Activated CD4-positive, alpha-beta T cell treated with anti-CD3 and anti-CD28 coated beads for 36 hours (primary cell): ENCODE results near the gene LKAAEAR1. TPM values are rescaled to one million over a fixed set of nuclear protein-coding genes. Genes with fewer than 3 reads are reported as not detected.
"Not testable (repeated sequence)": the region's sequence is repeated elsewhere in the genome, so short reads cannot be mapped to it uniquely, and the experiment has no call there.

Experiments used
- ATAC-seq: fragments of 200-7000 bp; cut with Tn5 transposase; one replicate; pipeline ENCODE4 v1.10.0; 2021; ENCODE audit warnings: mild to moderate bottlenecking, moderate library complexity
- CTCF ChIA-PET: fragments of 350-600 bp; sonication (Branson Sonifier 250); formaldehyde crosslinking; loops from one replicate; lab custom pipeline; 2021; ENCODE audit warnings: antibody characterized with exemption; lab: Charles Lee
- POLR2A ChIA-PET: fragments of 350-600 bp; sonication (Branson Sonifier 250); formaldehyde crosslinking; loops from one replicate; lab custom pipeline; 2021; ENCODE audit warnings: antibody characterized with exemption, inconsistent platforms; lab: Charles Lee
- DNase-seq: peaks from one replicate; pipeline ENCODE4 v3.0.0-alpha.2; 2020
- H3K27ac Mint-ChIP-seq: one replicate; pipeline ENCODE4 v1.8.0; 2021; ENCODE audit warnings: mixed read lengths
- H3K27me3 Mint-ChIP-seq: one replicate; pipeline ENCODE4 v1.8.0; 2021; ENCODE audit warnings: mixed read lengths
- H3K36me3 Mint-ChIP-seq: one replicate; pipeline ENCODE4 v1.8.0; 2021; ENCODE audit warnings: low read depth, mixed read lengths
- H3K4me1 Mint-ChIP-seq: one replicate; pipeline ENCODE4 v1.8.0; 2021; ENCODE audit warnings: mixed read lengths
- H3K4me3 Mint-ChIP-seq: one replicate; pipeline ENCODE4 v1.8.0; 2021; ENCODE audit warnings: mild to moderate bottlenecking, moderate library complexity, mixed read lengths
- H3K9me3 Mint-ChIP-seq: one replicate; pipeline ENCODE4 v1.8.0; 2021; ENCODE audit warnings: low read depth, mixed read lengths
- intact Hi-C, 2 experiments: fragments of 100-400 bp; cut with DNase I in 1 of 2; cut with micrococcal nuclease in 1 of 2; formaldehyde crosslinking; loops; one replicate each; pipeline versions ENCODE4 v1.14.2 to v1.15.1; 2022 to 2024; cut with DNase I, micrococcal nuclease
- total RNA-seq, 2 experiments: library from RNA; stranded (reverse); gene quantifications; one replicate each; pipeline ENCODE4 v1.2.3, GENCODE V29; 2021

LKAAEAR1 gene
- total RNA-seq, 2 experiments from 2014 or later = 0.30 to 0.46 TPM

DNA sequence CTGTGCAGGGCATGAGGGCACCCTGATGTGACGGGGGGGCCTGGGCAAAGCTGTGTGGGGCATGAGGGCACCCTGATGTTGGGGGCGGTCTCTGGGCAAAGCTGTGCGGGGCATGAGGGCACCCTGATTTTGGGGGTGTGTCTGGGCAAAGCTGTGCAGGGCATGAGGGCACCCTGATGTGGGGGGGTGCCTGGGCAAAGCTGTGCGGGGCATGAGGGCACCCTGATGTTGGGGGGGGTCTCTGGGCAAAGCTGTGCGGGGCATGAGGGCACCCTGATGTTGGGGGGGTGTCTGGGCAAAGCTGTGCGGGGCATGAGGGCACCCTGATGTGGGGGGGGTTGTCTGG lies 33.2 kb upstream of the LKAAEAR1 start:
- CTCF ChIA-PET = interaction anchor here (0.6 kb wide), 1 partner anchor 437 kb away, joined by 3 read pairs; no protein-coding TSS in a partner anchor
- H3K27me3 Mint-ChIP-seq, H3K27ac Mint-ChIP-seq, H3K36me3 Mint-ChIP-seq, intact Hi-C loops, H3K9me3 Mint-ChIP-seq, H3K4me3 Mint-ChIP-seq, POLR2A ChIA-PET, DNase-seq, ATAC-seq, H3K4me1 Mint-ChIP-seq: not testable (repeated sequence)

DNA sequence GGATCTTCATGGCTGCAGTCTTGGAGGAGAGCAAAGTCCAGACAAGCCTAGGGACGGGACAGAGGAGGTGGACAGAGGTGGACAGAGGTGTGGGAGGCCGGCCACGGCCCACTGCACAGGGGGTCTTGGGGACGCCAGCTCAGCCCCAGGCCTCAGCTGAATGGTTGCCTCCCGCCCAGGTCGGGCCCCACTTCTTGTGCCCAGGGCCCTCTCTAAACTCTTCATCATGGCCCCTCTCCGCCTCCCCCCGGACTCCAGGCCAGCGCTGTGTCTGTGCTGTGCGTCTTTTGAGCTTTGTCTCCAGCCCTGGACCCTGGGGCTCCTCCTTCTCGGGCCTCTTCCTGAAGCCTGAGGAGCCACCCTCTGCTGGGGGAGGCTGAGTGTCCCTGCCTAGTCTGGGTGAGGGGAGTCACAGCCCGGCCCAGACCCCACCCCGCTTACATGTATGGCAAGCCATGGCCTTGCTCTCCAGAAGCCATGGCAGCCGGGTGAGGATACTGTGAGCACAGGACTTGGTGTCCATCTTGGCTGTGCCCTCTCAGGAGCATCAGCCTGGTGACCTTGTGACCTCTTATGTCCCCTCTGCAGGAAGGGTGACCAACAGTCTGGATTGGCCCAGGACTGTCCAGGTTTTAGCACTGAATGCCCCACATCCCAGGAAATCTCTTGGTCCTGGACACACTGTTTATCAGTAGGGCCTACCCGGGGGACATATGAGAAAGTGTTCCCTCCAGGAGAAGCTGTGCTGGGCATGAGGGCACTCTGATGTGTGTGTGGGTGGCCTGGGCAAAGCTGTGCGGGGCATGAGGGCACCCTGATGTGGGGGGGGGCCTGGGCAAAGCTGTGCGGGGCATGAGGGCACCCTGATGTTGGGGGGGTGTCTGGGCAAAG lies 32.6 kb upstream of the LKAAEAR1 start:
- intact Hi-C loops = no loop called here
- no peak for DNase-seq
- H3K27ac Mint-ChIP-seq = no peak overlapping the region
- H3K4me3 Mint-ChIP-seq = no peak overlapping the region
- H3K9me3 Mint-ChIP-seq = no peaks in the 10 kb centered on the region
- CTCF ChIA-PET = interaction anchor here (0.6 to 1.5 kb wide), 2 partner anchors 33 to 436 kb away, joined by 3 to 6 read pairs; no protein-coding TSS in a partner anchor
- H3K4me1 Mint-ChIP-seq = peaks cover 10% of the 10 kb centered on the region
- ATAC-seq = no peak
- no peaks in the 10 kb centered on the region for H3K36me3 Mint-ChIP-seq
- POLR2A ChIA-PET = no interaction called here
- H3K27me3 Mint-ChIP-seq = no peaks in the 10 kb centered on the region

DNA sequence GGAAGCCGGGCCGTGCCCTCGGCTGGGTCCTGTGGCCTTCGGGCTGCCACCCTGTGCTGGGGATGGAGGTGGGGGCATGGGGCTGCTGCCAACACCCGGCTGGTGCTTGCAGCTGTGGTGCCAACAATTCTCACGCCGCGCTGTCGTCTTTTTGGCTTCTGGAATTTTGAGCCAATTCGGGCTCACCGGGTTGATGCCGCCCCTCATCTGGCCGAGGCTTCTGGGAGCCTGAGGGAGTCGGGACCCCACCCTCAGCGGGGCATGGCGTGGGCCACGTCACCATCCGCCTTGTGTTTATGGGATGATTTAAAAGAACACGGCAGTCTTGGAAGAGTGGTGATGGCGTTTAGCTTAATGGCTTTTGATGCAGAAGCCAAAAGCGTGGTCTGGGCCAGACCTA lies 31.8 kb upstream of the LKAAEAR1 start:
- intact Hi-C loops = no loop called here
- H3K9me3 Mint-ChIP-seq = no peaks in the 10 kb centered on the region
- H3K36me3 Mint-ChIP-seq = no peaks in the 10 kb centered on the region
- no peak overlapping the region for H3K27ac Mint-ChIP-seq
- no peak overlapping the region for H3K4me3 Mint-ChIP-seq
- no peaks in the 10 kb centered on the region for H3K27me3 Mint-ChIP-seq
- CTCF ChIA-PET = interaction anchor here (1.0 to 1.5 kb wide), 2 partner anchors 8 to 33 kb away, joined by 3 to 6 read pairs; no protein-coding TSS in a partner anchor
- DNase-seq (no peak), ATAC-seq (no peak)
- peaks cover 10% of the 10 kb centered on the region for H3K4me1 Mint-ChIP-seq
- POLR2A ChIA-PET = no interaction called here

DNA sequence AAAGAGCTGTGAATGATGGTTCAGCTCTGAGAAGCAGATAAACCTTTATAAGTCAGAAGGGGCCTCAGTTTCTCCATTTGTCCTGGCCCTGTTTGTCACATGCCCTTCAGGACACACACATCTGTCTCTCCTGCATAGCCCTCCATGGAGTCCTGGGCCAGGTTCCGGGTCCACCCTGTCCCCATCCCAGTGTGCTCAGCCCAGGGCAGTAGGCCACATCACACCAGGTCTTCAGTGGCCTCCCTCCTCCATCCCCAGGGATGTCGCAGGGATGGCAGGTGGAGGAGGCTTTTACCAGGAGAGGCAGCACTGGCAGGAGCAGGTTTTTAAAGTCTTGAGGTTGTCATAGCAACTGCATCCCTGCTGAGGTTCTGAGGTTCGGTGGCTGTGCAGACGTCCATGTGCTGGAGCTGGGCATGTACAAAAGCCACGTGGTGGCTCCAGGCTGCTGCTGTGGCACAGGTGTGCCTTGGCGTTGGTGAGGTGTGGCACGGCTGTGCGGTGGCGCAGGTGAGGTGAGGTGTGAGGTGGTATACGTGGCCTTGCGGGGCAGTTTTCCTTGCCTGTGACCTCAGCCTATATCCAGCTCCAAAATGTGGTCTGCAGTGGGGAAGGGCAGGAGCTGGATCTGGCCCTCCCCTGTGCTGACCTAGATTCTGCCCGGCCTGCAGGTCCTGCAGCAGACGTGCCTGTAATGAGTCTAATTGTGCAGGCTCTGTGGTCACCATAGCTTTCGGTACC lies 31.1 kb upstream of the LKAAEAR1 start:
- no peaks in the 10 kb centered on the region for H3K36me3 Mint-ChIP-seq
- H3K4me1 Mint-ChIP-seq = peaks cover 9% of the 10 kb centered on the region
- ATAC-seq (no peak), DNase-seq (no peak)
- no peaks in the 10 kb centered on the region for H3K27me3 Mint-ChIP-seq
- no peaks in the 10 kb centered on the region for H3K9me3 Mint-ChIP-seq
- H3K27ac Mint-ChIP-seq = no peak overlapping the region
- POLR2A ChIA-PET = no interaction called here
- intact Hi-C loops = no loop called here
- H3K4me3 Mint-ChIP-seq = no peak overlapping the region
- CTCF ChIA-PET = interaction anchor here (0.6 to 1.5 kb wide), 3 partner anchors 9 to 1104 kb away, joined by 3 to 6 read pairs (median 3); no protein-coding TSS in a partner anchor

DNA sequence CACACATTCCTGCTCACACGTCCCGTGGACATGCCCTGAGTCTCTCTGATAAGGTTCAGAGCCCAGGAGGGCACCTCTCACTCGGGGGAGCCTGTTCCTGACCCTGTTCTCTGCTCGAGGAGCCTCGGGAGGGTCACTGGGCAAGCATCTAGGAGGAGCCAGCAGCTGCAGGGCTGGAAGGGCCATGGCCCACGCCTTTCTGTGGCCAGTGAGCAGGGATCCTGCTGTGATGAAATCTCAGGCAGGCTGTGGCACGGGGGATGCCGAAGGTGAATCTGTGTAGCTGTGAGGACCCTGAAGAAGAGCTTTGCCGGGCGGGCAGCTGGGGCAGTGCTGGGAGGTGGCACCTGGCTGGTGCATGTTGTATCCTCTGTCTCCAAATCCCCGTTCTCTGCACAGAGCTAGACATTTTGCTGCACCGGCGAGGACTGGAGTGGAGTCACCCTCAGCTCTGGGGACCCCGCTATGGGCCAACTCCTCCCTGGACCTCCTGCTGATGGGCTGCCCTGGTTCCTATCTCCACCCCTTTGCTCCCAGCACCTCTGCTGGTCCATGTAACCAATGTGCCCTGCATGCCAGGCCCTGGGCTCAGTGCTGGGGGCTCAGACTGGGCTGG lies 30.3 kb upstream of the LKAAEAR1 start:
- H3K9me3 Mint-ChIP-seq = no peaks in the 10 kb centered on the region
- no peaks in the 10 kb centered on the region for H3K36me3 Mint-ChIP-seq
- ChIA-PET POLR2A (no interaction called here), CTCF (interaction anchor here (0.6 kb wide), 1 partner anchor 1103 kb away, joined by 3 read pairs; no protein-coding TSS in a partner anchor)
- H3K4me1 Mint-ChIP-seq = peaks cover 2% of the 10 kb centered on the region
- no peaks in the 10 kb centered on the region for H3K27me3 Mint-ChIP-seq
- H3K27ac Mint-ChIP-seq = no peak overlapping the region
- no peak for ATAC-seq
- no peak overlapping the region for H3K4me3 Mint-ChIP-seq
- intact Hi-C loops = no loop called here
- DNase-seq = no peak

DNA sequence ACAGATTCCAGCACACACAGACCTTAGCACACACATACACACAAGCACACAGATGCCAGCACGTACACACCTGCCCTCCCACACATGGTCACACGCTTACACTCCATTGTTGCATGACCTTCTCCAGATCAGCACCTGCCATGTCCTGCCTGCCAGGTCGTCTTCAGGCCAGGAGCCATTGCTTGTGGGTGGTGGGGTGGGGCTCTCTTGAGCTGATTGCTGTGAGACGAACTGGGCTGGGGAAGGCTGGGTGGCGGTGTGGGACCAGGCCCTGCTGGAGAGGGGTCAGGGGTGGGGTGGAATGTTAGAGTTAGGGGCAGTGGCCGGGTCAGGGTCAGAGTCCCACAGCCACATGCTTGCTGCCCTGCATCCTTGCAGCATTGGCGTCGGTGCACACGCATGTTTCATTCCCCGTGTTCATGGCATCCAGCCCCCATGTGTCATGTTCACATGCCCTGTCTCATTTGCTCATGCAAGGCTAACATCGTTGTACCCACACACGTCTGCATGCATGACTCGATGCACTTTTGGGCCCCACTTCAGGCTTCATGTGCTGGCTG lies 29.7 kb upstream of the LKAAEAR1 start:
- intact Hi-C loops = no loop called here
- no peaks in the 10 kb centered on the region for H3K36me3 Mint-ChIP-seq
- H3K27me3 Mint-ChIP-seq = no peaks in the 10 kb centered on the region
- H3K4me1 Mint-ChIP-seq = no peaks in the 10 kb centered on the region
- no peak overlapping the region for H3K4me3 Mint-ChIP-seq
- no peak overlapping the region for H3K27ac Mint-ChIP-seq
- DNase-seq = no peak
- ChIA-PET POLR2A (interaction anchor here (0.6 kb wide), 1 partner anchor 13 kb away, joined by 3 read pairs; no protein-coding TSS in a partner anchor), CTCF (no interaction called here)
- ATAC-seq = no peak
- H3K9me3 Mint-ChIP-seq = no peaks in the 10 kb centered on the region

DNA sequence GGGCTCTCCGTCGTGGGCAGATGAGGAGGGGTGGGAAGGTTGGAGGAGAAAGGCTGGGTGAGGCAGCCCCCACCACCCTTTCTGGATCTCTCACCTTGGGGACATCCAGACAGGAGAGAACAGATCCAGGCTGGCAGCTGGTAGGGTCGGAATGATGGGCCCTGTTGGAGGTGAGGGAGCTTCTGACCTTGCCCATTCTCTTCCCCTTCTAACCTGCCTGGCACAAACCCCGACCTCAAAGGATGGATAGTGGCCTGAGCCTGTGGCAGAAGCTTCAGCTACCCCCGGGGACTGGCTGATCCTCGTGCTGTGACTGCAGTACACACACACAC lies 29.2 kb upstream of the LKAAEAR1 start:
- Mint-ChIP-seq H3K4me1 (no peaks in the 10 kb centered on the region), H3K4me3 (no peak overlapping the region), H3K9me3 (no peaks in the 10 kb centered on the region), H3K36me3 (no peaks in the 10 kb centered on the region), H3K27me3 (no peaks in the 10 kb centered on the region), H3K27ac (no peak overlapping the region)
- CTCF ChIA-PET = no interaction called here
- ATAC-seq (no peak), DNase-seq (no peak)
- intact Hi-C loops = no loop called here
- POLR2A ChIA-PET = interaction anchor here (0.6 kb wide), 1 partner anchor 13 kb away, joined by 3 read pairs; no protein-coding TSS in a partner anchor

DNA sequence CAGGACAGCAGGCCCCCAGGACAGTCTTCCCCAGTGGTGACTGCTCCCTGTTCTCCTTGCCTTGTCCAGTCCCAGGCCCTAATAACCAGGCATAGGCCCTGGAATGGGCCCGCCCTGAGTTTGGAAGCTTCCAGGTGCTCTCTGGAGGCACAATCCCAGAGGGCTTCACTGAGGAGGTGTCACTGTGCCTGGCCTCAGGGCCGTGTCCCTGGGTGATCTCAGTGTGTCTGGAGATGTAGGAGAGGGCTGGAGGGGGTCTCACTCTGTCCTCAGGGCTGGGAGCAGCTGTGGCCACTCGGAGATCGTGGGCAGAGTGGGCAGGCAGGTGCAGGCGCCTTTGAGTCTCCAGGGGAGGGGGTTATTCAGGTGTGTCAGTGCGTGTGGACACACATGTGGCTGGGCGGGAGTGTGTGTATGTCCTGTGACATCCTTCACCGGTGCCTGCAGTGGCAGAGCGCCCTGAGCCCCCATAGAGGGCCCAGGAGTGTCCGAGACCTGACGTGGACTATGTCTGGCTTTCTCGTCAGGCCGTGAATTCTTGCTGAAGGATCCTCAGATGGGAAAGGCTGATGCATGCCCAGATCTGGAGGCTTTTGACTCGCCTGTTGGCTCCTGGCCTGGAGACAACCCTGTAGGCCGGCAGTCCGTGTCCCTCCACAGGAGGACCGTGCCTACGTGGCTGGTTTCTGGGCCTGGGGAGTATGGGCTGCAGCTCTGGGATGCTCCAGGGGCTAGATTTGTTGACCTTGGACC lies 28.7 kb upstream of the LKAAEAR1 start:
- ChIA-PET POLR2A (no interaction called here), CTCF (no interaction called here)
- Mint-ChIP-seq H3K4me3 (no peak overlapping the region), H3K27me3 (no peaks in the 10 kb centered on the region), H3K9me3 (no peaks in the 10 kb centered on the region), H3K36me3 (no peaks in the 10 kb centered on the region), H3K27ac (no peak overlapping the region), H3K4me1 (no peaks in the 10 kb centered on the region)
- no peak for DNase-seq
- ATAC-seq = no peak
- intact Hi-C loops = no loop called here

DNA sequence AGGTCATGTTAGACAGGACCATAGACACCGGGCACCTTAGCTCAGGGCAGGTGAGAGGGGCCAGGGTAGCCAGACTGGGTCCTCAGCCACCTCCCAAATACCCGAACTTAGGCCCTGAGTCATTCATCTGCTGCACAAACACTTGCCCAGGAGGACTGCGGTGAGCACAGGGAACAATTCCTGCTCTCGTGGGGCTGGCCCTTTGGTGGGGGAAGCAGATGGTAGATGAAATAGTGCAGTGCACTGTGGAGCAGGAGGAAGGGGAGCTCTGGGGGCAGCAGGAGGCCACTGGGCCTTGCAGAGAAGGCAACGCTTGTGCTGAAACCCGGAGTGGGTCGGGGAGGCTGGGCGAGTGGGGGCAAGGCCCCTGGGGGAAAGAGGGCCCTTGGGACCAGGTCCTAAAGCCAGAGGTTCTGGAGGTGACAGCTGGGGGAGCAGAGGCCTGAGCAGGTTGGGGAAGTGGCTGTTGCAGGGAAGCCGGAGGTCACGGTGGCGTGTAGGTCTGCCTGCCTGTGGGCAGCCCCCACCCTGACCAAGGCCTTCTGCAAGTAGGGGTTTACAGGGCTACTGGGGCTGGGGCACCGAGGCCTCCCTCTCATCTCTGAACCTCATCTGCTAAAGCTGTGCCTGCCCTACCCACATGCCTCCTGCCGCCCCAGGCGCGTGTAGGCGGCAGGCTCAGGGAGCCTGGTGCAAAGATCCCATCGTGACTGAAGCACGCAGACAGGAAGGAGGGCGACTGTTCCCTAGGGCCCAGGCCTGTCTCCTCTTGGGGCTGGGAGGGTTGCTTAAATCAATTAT lies 27.8 kb upstream of the LKAAEAR1 start:
- Mint-ChIP-seq H3K36me3 (no peaks in the 10 kb centered on the region), H3K9me3 (no peaks in the 10 kb centered on the region), H3K4me3 (no peak overlapping the region), H3K4me1 (peaks cover 2% of the 10 kb centered on the region), H3K27me3 (no peaks in the 10 kb centered on the region), H3K27ac (no peak overlapping the region)
- intact Hi-C loops = no loop called here
- DNase-seq = no peak
- ChIA-PET POLR2A (no interaction called here), CTCF (no interaction called here)
- no peak for ATAC-seq

DNA sequence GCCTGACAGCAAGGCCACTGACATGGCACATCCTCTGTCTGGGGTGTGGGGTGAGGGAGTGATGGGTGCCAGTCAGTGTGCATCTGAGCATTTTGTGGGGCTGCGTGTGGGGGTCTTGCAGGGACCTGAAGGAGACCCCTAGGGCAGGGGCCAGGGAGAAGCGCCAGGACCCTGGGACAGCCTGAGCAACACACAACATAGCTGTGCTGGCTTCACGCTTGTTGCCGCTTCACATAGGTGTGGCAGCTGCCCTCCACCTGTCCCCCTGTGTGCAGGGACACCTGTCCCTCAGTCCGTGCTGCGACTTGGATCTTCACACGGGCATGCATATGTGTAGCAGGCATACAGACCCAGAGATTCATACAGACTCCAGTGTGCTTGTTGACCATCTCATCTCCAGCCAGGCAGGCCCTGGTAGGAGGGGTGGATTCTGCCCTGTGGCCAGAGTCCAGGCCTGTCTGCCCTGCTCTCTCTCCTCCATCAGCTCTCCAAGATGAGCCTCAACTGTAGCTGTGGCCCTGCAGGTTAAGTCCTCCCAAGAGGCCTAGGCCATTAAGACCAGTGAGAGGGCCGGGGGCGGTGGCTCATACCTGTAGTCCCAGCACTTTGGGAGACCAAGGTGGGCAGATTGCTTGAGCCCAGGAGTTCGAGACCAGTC lies 26.3 kb upstream of the LKAAEAR1 start:
- intact Hi-C loops = no loop called here
- H3K4me3 Mint-ChIP-seq = no peak overlapping the region
- H3K9me3 Mint-ChIP-seq = no peaks in the 10 kb centered on the region
- peaks cover 2% of the 10 kb centered on the region for H3K4me1 Mint-ChIP-seq
- CTCF ChIA-PET = interaction anchor here (4.2 kb wide), 1 partner anchor 10 kb away, joined by 15 read pairs; no protein-coding TSS in a partner anchor
- H3K27ac Mint-ChIP-seq = no peak overlapping the region
- H3K36me3 Mint-ChIP-seq = no peaks in the 10 kb centered on the region
- POLR2A ChIA-PET = no interaction called here
- H3K27me3 Mint-ChIP-seq = no peaks in the 10 kb centered on the region
- no peak for ATAC-seq
- no peak for DNase-seq
